Trophoblast cell (in vitro differentiated cells and primary cell): ENCODE results near the gene NTNG1.

Experiments used
- DNase-seq, 2 donors: peaks; one replicate each; pipeline ENCODE4 v3.0.0-alpha.2; 2016
- H2AFZ ChIP-seq: 2 replicates; pipeline ENCODE4 v1.6.1; 2013; ENCODE audit warnings: low read length, moderate library complexity, mild to moderate bottlenecking; ENCODE audit not compliant: insufficient read depth, poor library complexity
- H2AK5ac ChIP-seq: 2 replicates; pipeline ENCODE4 v1.6.1; 2013; ENCODE audit warnings: mild to moderate bottlenecking, low read length
- H2BK120ac ChIP-seq: 2 replicates; pipeline ENCODE4 v1.6.1; 2013; ENCODE audit warnings: low read length, mild to moderate bottlenecking, moderate library complexity; ENCODE audit not compliant: insufficient read depth, poor library complexity
- H2BK12ac ChIP-seq: 2 replicates; pipeline ENCODE4 v1.6.1; 2013; ENCODE audit warnings: mild to moderate bottlenecking, low read length, moderate library complexity
- H2BK5ac ChIP-seq: 2 replicates; pipeline ENCODE4 v1.6.1; 2013; ENCODE audit warnings: low read length, low read depth, moderate library complexity, mild to moderate bottlenecking; ENCODE audit not compliant: poor library complexity
- H3K14ac ChIP-seq: 2 replicates; pipeline ENCODE4 v1.6.1; 2013; ENCODE audit warnings: mild to moderate bottlenecking, low read length
- H3K18ac ChIP-seq: 2 replicates; pipeline ENCODE4 v1.6.1; 2013; ENCODE audit warnings: mild to moderate bottlenecking, low read length
- H3K23ac ChIP-seq: 2 replicates; pipeline ENCODE4 v1.6.1; 2013; ENCODE audit warnings: low read length
- H3K27ac ChIP-seq: 2 replicates; pipeline ENCODE4 v1.5.1; 2013; ENCODE audit warnings: low read depth, mild to moderate bottlenecking, inconsistent platforms, low read length, moderate library complexity
- H3K27me3 ChIP-seq: 2 replicates; pipeline ENCODE4 v1.6.1; 2013; ENCODE audit warnings: inconsistent platforms, mild to moderate bottlenecking, low read length, moderate library complexity; ENCODE audit not compliant: insufficient read depth
- H3K36me3 ChIP-seq, 2 experiments: 1 replicate in 1 of 2; 2 replicates in 1 of 2; pipeline ENCODE4 v1.6.1; 2013; ENCODE audit warnings: low read length in 2 of 2, mild to moderate bottlenecking in 2 of 2, moderate library complexity in 1 of 2; ENCODE audit not compliant: insufficient read depth in 2 of 2, control insufficient read depth in 1 of 2
- H3K4ac ChIP-seq: 2 replicates; pipeline ENCODE4 v1.6.1; 2013; ENCODE audit warnings: low read depth, mild to moderate bottlenecking, low read length, moderate library complexity
- H3K4me1 ChIP-seq, 2 experiments: 1 replicate in 1 of 2; 2 replicates in 1 of 2; pipeline ENCODE4 v1.6.1; 2013; ENCODE audit warnings: low read length in 2 of 2, mild to moderate bottlenecking in 2 of 2, moderate library complexity in 1 of 2; ENCODE audit not compliant: insufficient read depth in 2 of 2, control insufficient read depth in 1 of 2
- H3K4me2 ChIP-seq: 2 replicates; pipeline ENCODE4 v1.6.1; 2013; ENCODE audit warnings: inconsistent platforms, mild to moderate bottlenecking, low read length, moderate library complexity
- H3K4me3 ChIP-seq: 2 replicates; pipeline ENCODE4 v1.5.1; 2013; ENCODE audit warnings: mild to moderate bottlenecking, low read depth, low read length, inconsistent platforms
- H3K79me1 ChIP-seq: one replicate; pipeline ENCODE4 v1.6.1; 2013; ENCODE audit warnings: low read length
- H3K79me2 ChIP-seq: 2 replicates; pipeline ENCODE4 v1.6.1; 2013; ENCODE audit warnings: low read length, mild to moderate bottlenecking; ENCODE audit not compliant: control insufficient read depth, insufficient read depth, poor library complexity
- H3K9ac ChIP-seq: 2 replicates; pipeline ENCODE4 v1.6.1; 2013; ENCODE audit warnings: mild to moderate bottlenecking, low read length
- H3K9me3 ChIP-seq: 2 replicates; pipeline ENCODE4 v1.6.1; 2013; ENCODE audit warnings: low read depth, mild to moderate bottlenecking, control low read depth, inconsistent platforms, low read length; ENCODE audit not compliant: insufficient read depth
- H4K12ac ChIP-seq: 2 replicates; pipeline ENCODE4 v1.6.1; 2013; ENCODE audit warnings: low read depth, mild to moderate bottlenecking, low read length, moderate library complexity
- H4K8ac ChIP-seq: 2 replicates; pipeline ENCODE4 v1.6.1; 2013; ENCODE audit warnings: low read depth, mild to moderate bottlenecking, low read length, moderate library complexity
- H4K91ac ChIP-seq: one replicate; pipeline ENCODE4 v1.6.1; 2013; ENCODE audit warnings: low read depth, mild to moderate bottlenecking, low read length, moderate library complexity
- WGBS: extraction: QIAGEN DNeasy Blood & Tissue Kit; methylation state at CpG from one replicate; pipeline ENCODE4 v1.1.7; 2013; ENCODE audit warnings: missing lambda C conversion rate; ENCODE audit not compliant: insufficient read length, insufficient coverage; ENCODE audit errors: extremely low coverage; 5-methylcytosine and 5-hydroxymethylcytosine counted together

NTNG1 gene

GRCh38 chr1:107413951-107414350, 273.1 kb downstream of the NTNG1 start:
- WGBS, result no CpG with 5 or more reads among the region's 2 CpGs

GRCh38 chr1:107414550-107414949, 273.7 kb downstream of the NTNG1 start:
- no peaks in the 10 kb centered on the region for H3K9me3 ChIP-seq
- no peak overlapping the region for H2AK5ac ChIP-seq
- no peak for DNase-seq
- H4K12ac ChIP-seq, result no peak overlapping the region
- no peak overlapping the region for H2AFZ ChIP-seq
- no peak overlapping the region for H4K91ac ChIP-seq
- no peak overlapping the region for H2BK120ac ChIP-seq
- no peak overlapping the region for H3K27ac ChIP-seq
- H3K27me3 ChIP-seq, result no peaks in the 10 kb centered on the region
- H2BK5ac ChIP-seq, result no peak overlapping the region
- no peak overlapping the region for H3K4me2 ChIP-seq
- H3K79me1 ChIP-seq, result no peaks in the 10 kb centered on the region
- no peak overlapping the region for H3K9ac ChIP-seq
- H3K14ac ChIP-seq, result no peak overlapping the region
- H3K4me3 ChIP-seq, result no peak overlapping the region
- H3K36me3 ChIP-seq, result no peaks in the 10 kb centered on the region
- no peak overlapping the region for H3K4ac ChIP-seq
- no peaks in the 10 kb centered on the region for H3K79me2 ChIP-seq
- no peak overlapping the region for H2BK12ac ChIP-seq
- no peak overlapping the region for H3K23ac ChIP-seq
- no peaks in the 10 kb centered on the region for H3K4me1 ChIP-seq
- WGBS, result no CpG with 5 or more reads among the region's 3 CpGs
- no peak overlapping the region for H3K18ac ChIP-seq
- H4K8ac ChIP-seq, result no peak overlapping the region

More at GRCh38 chr1:107413951-107414350, 273.1 kb downstream of the NTNG1 start:
- H3K18ac ChIP-seq, result no peak overlapping the region
- H2BK5ac ChIP-seq, result no peak overlapping the region
- no peak overlapping the region for H4K8ac ChIP-seq
- no peaks in the 10 kb centered on the region for H3K27me3 ChIP-seq
- H3K9ac ChIP-seq, result no peak overlapping the region
- no peak overlapping the region for H3K4me3 ChIP-seq
- no peak overlapping the region for H4K12ac ChIP-seq
- H3K14ac ChIP-seq, result no peak overlapping the region
- H2BK12ac ChIP-seq, result no peak overlapping the region
- H3K36me3 ChIP-seq, result no peaks in the 10 kb centered on the region
- no peak overlapping the region for H2BK120ac ChIP-seq
- no peaks in the 10 kb centered on the region for H3K79me2 ChIP-seq
- no peak overlapping the region for H3K27ac ChIP-seq
- H3K4me1 ChIP-seq, result no peaks in the 10 kb centered on the region
- H4K91ac ChIP-seq, result no peak overlapping the region
- DNase-seq, result peak in 1 of 2 donors; percentile 6
- no peak overlapping the region for H3K4ac ChIP-seq
- no peak overlapping the region for H2AK5ac ChIP-seq
- no peaks in the 10 kb centered on the region for H3K9me3 ChIP-seq
- H3K4me2 ChIP-seq, result no peak overlapping the region
- H2AFZ ChIP-seq, result no peak overlapping the region
- H3K23ac ChIP-seq, result no peak overlapping the region
- H3K79me1 ChIP-seq, result no peaks in the 10 kb centered on the region

DNA sequence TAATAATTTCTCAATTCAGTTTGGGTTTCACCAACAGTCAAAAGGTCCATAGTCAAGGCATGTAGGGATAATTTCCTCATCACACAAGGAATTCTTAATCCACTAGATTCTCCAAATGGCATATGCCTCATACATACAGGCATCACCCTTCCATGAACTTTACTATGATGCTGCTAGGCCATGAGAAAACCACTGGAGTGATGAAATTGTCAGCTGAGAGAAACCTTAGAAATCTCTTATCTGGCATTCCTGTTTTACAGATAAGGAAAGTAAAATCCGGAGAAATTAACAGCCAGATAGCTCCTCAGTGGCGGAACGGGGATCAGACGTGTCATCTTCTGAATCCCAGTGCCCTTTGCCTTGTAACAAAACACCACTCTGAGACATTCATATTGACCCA, 274.4 kb downstream of the NTNG1 start:
- WGBS, result no CpG with 5 or more reads among the region's 4 CpGs
- Histone ChIP-seq H3K79me2 (no peaks in the 10 kb centered on the region), H3K9ac (no peak overlapping the region)

GRCh38 chr1:107419003-107419402, 278.2 kb downstream of the NTNG1 start:
- no peak overlapping the region for H4K91ac ChIP-seq
- H3K4ac ChIP-seq, result no peak overlapping the region
- no peak overlapping the region for H2AK5ac ChIP-seq
- H2BK12ac ChIP-seq, result no peak overlapping the region
- no peaks in the 10 kb centered on the region for H3K4me1 ChIP-seq
- no peak overlapping the region for H3K4me3 ChIP-seq
- H3K36me3 ChIP-seq, result no peaks in the 10 kb centered on the region
- no peak overlapping the region for H3K9ac ChIP-seq
- WGBS, result no CpG with 5 or more reads among the region's 2 CpGs
- H2BK5ac ChIP-seq, result no peak overlapping the region
- no peaks in the 10 kb centered on the region for H3K9me3 ChIP-seq
- no peak overlapping the region for H2BK120ac ChIP-seq
- H3K27me3 ChIP-seq, result no peaks in the 10 kb centered on the region
- H4K8ac ChIP-seq, result no peak overlapping the region
- no peak overlapping the region for H3K23ac ChIP-seq
- no peak overlapping the region for H3K27ac ChIP-seq
- H3K14ac ChIP-seq, result no peak overlapping the region
- no peaks in the 10 kb centered on the region for H3K79me2 ChIP-seq
- H4K12ac ChIP-seq, result no peak overlapping the region
- no peaks in the 10 kb centered on the region for H3K79me1 ChIP-seq
- H3K4me2 ChIP-seq, result no peak overlapping the region
- H3K18ac ChIP-seq, result no peak overlapping the region
- DNase-seq, result no peak
- no peak overlapping the region for H2AFZ ChIP-seq

More for the DNA sequence above, 274.4 kb downstream of the NTNG1 start:
- no peak overlapping the region for H2BK5ac ChIP-seq
- no peak overlapping the region for H3K23ac ChIP-seq
- no peaks in the 10 kb centered on the region for H3K79me1 ChIP-seq
- H3K36me3 ChIP-seq, result no peaks in the 10 kb centered on the region
- H3K18ac ChIP-seq, result no peak overlapping the region
- DNase-seq, result peak; percentile 21 to 81
- H2BK12ac ChIP-seq, result no peak overlapping the region
- H3K4ac ChIP-seq, result no peak overlapping the region
- no peak overlapping the region for H4K12ac ChIP-seq
- H2AFZ ChIP-seq, result no peak overlapping the region
- no peak overlapping the region for H3K4me2 ChIP-seq
- no peak overlapping the region for H2BK120ac ChIP-seq
- no peak overlapping the region for H4K91ac ChIP-seq
- no peak overlapping the region for H3K14ac ChIP-seq
- H3K27ac ChIP-seq, result no peak overlapping the region
- no peak overlapping the region for H2AK5ac ChIP-seq
- no peak overlapping the region for H3K4me3 ChIP-seq
- H3K4me1 ChIP-seq, result no peaks in the 10 kb centered on the region
- H3K27me3 ChIP-seq, result no peaks in the 10 kb centered on the region
- H3K9me3 ChIP-seq, result no peaks in the 10 kb centered on the region
- H4K8ac ChIP-seq, result no peak overlapping the region
